Ovary (tissue), 9 donors: ENCODE results near the gene MMP20. TPM values are rescaled to one million over a fixed set of nuclear protein-coding genes. Genes with fewer than 3 reads are reported as not detected.

Source experiments
- DNase-seq, 5 donors: peaks; one replicate each; pipeline ENCODE4 v3.0.0-alpha.2; 2019 to 2020
- H3K27ac ChIP-seq, 2 donors: fragments of 200-600 bp; one replicate each; pipeline versions ENCODE4 v1.5.1 to v1.8.0; 2019 to 2022
- H3K27me3 ChIP-seq: fragments of 200-600 bp; one replicate; pipeline ENCODE4 v1.8.0; 2022
- H3K36me3 ChIP-seq: fragments of 200-600 bp; sonication (generic); one replicate; pipeline ENCODE4 v1.5.1; 2019
- H3K4me1 ChIP-seq: one replicate; pipeline ENCODE4 v1.8.1; 2013; ENCODE audit warnings: mild to moderate bottlenecking, moderate library complexity; ENCODE audit not compliant: insufficient read depth
- H3K4me3 ChIP-seq: fragments of 200-600 bp; sonication (generic); one replicate; pipeline ENCODE4 v1.5.1; 2017
- H3K9me3 ChIP-seq, 2 donors: fragments of 200-600 bp in 1 of 2; sonication (generic) in 1 of 2; one replicate each; pipeline versions ENCODE4 v1.5.1 to v1.8.1; 2013 to 2019; ENCODE audit warnings: mild to moderate bottlenecking in 1 of 2, moderate library complexity in 1 of 2
- EP300 ChIP-seq: sonication (generic); formaldehyde crosslinking; IDR thresholded peaks from one replicate; pipeline ENCODE4 v1.6.1; 2017; ENCODE audit warnings: antibody characterized with exemption
- POLR2A ChIP-seq: fragments of 450-650 bp; IDR thresholded peaks from one replicate; pipeline ENCODE4 v1.6.1; 2017; ENCODE audit warnings: antibody characterized with exemption, mild to moderate bottlenecking, moderate library complexity
- WGBS, 3 donors: extraction: QIAGEN DNeasy Blood & Tissue Kit in 1 of 3; methylation state at CpG; one replicate each; pipeline versions ENCODE4 v1.1.5 to v1.1.7; 2013 to 2017; 5-methylcytosine and 5-hydroxymethylcytosine counted together
- intact Hi-C, 4 donors: fragments of 100-400 bp; cut with DNase I; formaldehyde crosslinking; loops; one replicate each; pipeline versions ENCODE4 v1.11.0 to v1.15.1; 2022 to 2023
- polyA plus RNA-seq, 2 donors: library from polyadenylated mRNA; stranded (reverse); fragments of 200-250 nt in 1 of 2; fragments of 350-450 nt in 1 of 2; fragmentation: Illumina TruSeq in 1 of 2; extraction: RNeasy Lipid Tissue Mini Kit (QIAGEN cat#74804) in 1 of 2; gene quantifications; one replicate each; pipeline ENCODE4 v1.2.3, GENCODE V29; 2013 to 2014
- total RNA-seq, 7 donors: library from RNA; depleted of rRNA in 2 of 7; stranded (reverse); fragments of >200 nt in 2 of 7; fragmentation: NEBNext Ultra II Directional in 3 of 7; extraction: Animal tissue kit (Norgen Biotek cat#: 25700) in 3 of 7; gene quantifications; one replicate each; pipeline versions ENCODE4 v1.1.0 to v1.2.4, GENCODE V29; 2016 to 2023
- TF ChIP-seq, protein P1 (sequence below), 3 donors: fragments of 450-650 bp in 2 of 3; fragments of 200-600 bp in 1 of 3; IDR thresholded peaks; one replicate each; pipeline versions ENCODE4 v1.5.1 to v1.8.0; 2016 to 2022; ENCODE audit warnings: antibody characterized with exemption in 3 of 3, mild to moderate bottlenecking in 1 of 3
- donor health status: DM: no; HTN: no; CAD: no; lungs with moderate emphysema.
- donor health status: DM: no; HTN: no; CAD: no.
- donor health status: Bipolar disorder and iron deficiency.
- donor health status: DM: yes; HTN: yes; CAD: no.
- donor health status: DM: no; HTN: no; CAD: no.
- donor health status: DM: yes; HTN: yes; CAD: no.

Gene MMP20
- total and polyA plus RNA-seq, 9 donors, result not detected

DNA sequence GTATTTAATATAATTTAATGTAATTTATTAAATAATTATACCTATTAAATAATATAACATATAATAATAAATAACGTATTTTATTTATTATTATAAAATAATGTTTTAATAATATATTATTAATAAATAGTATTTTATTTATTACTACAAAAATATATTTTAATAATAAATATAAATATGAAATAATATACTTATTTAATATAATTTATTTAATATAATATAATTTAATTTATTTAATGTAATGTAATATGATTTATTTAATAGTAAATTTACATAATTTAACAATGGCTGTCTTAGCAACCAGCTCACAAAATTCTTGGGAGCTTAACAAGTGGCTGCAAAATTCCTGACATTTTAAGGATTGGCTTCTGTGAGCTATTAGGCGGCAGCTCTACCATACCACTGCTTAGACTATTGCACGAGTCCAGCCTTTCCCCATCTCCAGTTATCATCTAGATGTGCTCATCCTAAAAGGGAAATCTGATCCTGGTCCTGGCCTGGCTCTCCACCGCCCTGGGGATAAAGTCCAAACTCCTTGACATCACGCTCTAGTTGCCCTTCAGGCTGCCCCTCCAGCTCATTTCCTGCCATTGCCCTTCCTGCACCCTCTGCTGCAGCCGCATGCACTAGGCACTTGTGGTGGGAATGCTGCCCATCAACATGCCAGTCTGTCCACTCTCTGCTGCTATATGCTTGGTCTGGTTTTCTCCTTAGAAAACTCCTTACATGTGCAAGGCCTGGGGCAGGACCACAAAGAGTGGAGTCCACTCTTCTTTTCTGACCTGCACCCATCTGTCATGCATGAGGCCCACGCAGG, 9.8 kb downstream of the MMP20 start:
- H3K27ac ChIP-seq, result no peak overlapping the region
- H3K9me3 ChIP-seq, result no peaks in the 10 kb centered on the region
- no peaks in the 10 kb centered on the region for H3K4me1 ChIP-seq
- H3K36me3 ChIP-seq, result no peaks in the 10 kb centered on the region
- TF ChIP-seq EP300, result no peak
- TF ChIP-seq POLR2A, result no peak
- TF ChIP-seq, protein P1, sequence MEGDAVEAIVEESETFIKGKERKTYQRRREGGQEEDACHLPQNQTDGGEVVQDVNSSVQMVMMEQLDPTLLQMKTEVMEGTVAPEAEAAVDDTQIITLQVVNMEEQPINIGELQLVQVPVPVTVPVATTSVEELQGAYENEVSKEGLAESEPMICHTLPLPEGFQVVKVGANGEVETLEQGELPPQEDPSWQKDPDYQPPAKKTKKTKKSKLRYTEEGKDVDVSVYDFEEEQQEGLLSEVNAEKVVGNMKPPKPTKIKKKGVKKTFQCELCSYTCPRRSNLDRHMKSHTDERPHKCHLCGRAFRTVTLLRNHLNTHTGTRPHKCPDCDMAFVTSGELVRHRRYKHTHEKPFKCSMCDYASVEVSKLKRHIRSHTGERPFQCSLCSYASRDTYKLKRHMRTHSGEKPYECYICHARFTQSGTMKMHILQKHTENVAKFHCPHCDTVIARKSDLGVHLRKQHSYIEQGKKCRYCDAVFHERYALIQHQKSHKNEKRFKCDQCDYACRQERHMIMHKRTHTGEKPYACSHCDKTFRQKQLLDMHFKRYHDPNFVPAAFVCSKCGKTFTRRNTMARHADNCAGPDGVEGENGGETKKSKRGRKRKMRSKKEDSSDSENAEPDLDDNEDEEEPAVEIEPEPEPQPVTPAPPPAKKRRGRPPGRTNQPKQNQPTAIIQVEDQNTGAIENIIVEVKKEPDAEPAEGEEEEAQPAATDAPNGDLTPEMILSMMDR (IDR thresholded peaks at IDR 0.05), result no peak
- intact Hi-C loops, result no loop called here
- H3K4me3 ChIP-seq, result no peak overlapping the region
- DNase-seq, result no peak
- 79 to 90% (median 82%) methylated on average over 7 of the region's 7 CpGs for WGBS, 3 donors
- H3K27me3 ChIP-seq, result no peaks in the 10 kb centered on the region

DNA sequence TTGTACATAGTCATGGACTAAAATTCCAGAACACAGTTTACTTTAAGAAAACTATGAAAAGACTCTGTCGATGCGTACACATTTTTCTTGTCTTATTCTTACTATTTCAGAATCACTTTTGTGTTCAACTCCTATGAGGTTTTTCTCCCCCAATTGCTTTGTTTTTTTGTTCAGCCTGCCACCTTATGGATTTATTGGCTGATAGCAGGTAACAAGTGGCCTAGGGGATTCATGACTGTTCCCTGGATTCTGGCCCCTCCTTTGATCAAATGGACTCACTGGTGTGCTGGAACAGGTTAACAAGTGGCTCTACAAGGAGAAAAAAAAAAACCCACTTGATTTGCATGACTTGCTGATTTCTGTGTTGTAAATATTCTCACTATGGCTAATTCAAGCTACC, 10.6 kb downstream of the MMP20 start:
- Histone ChIP-seq H3K4me3 (no peak overlapping the region), H3K27me3 (no peaks in the 10 kb centered on the region), H3K4me1 (no peaks in the 10 kb centered on the region), H3K9me3 (no peaks in the 10 kb centered on the region), H3K27ac (no peak overlapping the region), H3K36me3 (no peaks in the 10 kb centered on the region)
- intact Hi-C loops, result no loop called here
- DNase-seq, result no peak
- TF ChIP-seq EP300 (no peak), POLR2A (no peak)
- TF ChIP-seq, protein P1 (IDR thresholded peaks at IDR 0.05), result no peak
- 61 to 82% (median 62%) methylated on average over 2 of the region's 2 CpGs for WGBS, 3 donors

DNA sequence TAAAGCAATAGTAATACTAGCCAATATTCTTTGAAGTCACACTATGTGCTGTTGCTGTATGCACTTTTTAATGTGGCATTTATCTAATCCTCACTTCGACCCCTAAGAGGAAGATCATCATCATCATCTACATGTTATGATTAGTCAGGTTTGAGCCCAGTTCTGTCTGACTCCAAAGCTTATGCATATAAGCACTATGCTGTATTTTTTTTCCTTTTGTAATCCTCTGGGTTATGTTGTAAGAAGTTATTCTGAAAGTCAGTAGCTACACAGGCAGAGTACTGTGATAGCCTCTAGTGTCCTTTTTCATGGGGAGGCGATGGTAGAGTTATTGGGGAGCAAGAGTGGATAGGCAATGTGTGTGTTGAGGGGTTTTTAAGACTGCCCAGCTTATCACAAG, 11.1 kb downstream of the MMP20 start:
- no peaks in the 10 kb centered on the region for H3K9me3 ChIP-seq
- no peaks in the 10 kb centered on the region for H3K36me3 ChIP-seq
- intact Hi-C loops, result no loop called here
- H3K4me1 ChIP-seq, result no peaks in the 10 kb centered on the region
- H3K27ac ChIP-seq, result no peak overlapping the region
- no peak overlapping the region for H3K4me3 ChIP-seq
- 88 to 98% (median 89%) methylated on average over 2 of the region's 2 CpGs for WGBS, 3 donors
- TF ChIP-seq POLR2A (no peak), EP300 (no peak)
- TF ChIP-seq, protein P1 (IDR thresholded peaks at IDR 0.05), result no peak
- no peaks in the 10 kb centered on the region for H3K27me3 ChIP-seq
- no peak for DNase-seq

DNA sequence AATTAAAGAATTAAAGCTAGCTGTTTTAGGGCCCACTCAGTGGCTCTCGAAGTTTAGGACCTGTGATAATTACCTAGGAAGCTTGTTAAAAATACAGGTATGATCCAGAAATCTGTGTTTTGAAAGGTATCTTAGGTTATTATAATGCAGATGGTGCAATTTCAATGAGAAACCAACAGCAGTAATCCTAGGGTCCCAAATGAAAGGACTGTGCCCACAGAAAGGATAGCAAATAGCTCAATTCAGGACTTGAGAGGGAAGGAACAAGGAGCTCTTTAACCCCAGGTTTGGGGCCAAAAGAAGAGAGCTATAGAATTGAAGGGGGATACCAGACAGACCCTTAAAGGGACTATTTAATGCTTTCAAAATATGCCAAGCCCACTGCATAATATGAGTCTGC, 11.7 kb downstream of the MMP20 start:
- intact Hi-C loops, result no loop called here
- TF ChIP-seq, protein P1 (IDR thresholded peaks at IDR 0.05), result no peak
- no peak for TF ChIP-seq EP300
- TF ChIP-seq POLR2A, result no peak
- WGBS, 3 donors, result 57 to 66% (median 61%) methylated on average over 1 of the region's 1 CpG

More for the DNA sequence above, 11.7 kb downstream of the MMP20 start:
- no peak overlapping the region for H3K27ac ChIP-seq
- H3K27me3 ChIP-seq, result no peaks in the 10 kb centered on the region
- no peak overlapping the region for H3K4me3 ChIP-seq
- H3K4me1 ChIP-seq, result no peaks in the 10 kb centered on the region
- H3K36me3 ChIP-seq, result no peaks in the 10 kb centered on the region
- H3K9me3 ChIP-seq, result no peaks in the 10 kb centered on the region
- no peak for DNase-seq
